HepG2 (cell line): ENCODE data around the gene ALOXE3. TPM values are rescaled to one million over a fixed set of nuclear protein-coding genes. Genes with fewer than 3 reads are reported as not detected.

ENCODE experiments used
- ATAC-seq: fragments of 200-7000 bp; cut with Tn5 transposase; 3 replicates; pipeline ENCODE4 v1.9.1; 2020; ENCODE audit warnings: mild to moderate bottlenecking, moderate library complexity
- BruUV-seq: library from RNA; stranded (reverse); fragments of 400-500 nt; replicated peaks from 2 replicates; lab custom pipeline; 2021; lab: Mats Ljungman, UMichigan
- CTCF ChIA-PET: fragments of 300-600 bp; formaldehyde crosslinking; extraction: SDS; loops from one replicate; lab custom pipeline; 2021; ENCODE audit warnings: low total read pairs, inconsistent platforms, low intra/inter-chr PET ratio; lab: Yijun Ruan, JAX
- POLR2A ChIA-PET: fragments of 350-600 bp; sonication (Branson Sonifier 250); formaldehyde crosslinking; loops from one replicate; lab custom pipeline; 2020; ENCODE audit warnings: antibody characterized with exemption, inconsistent platforms; lab: Yijun Ruan, JAX
- DNase-seq: peaks from one replicate; pipeline ENCODE4 v3.0.0-alpha.2; 2015; ENCODE audit warnings: low spot score
- FAIRE-seq: peaks from 3 replicates; lab custom pipeline; 2011; peaks lifted over from hg19 to GRCh38; lab: Jason Lieb, UNC
- H2AFZ ChIP-seq: one replicate; pipeline ENCODE4 v1.6.1; 2011; ENCODE audit warnings: low read length, inconsistent platforms
- H3K27ac ChIP-seq: fragments of 300-600 bp; 3 replicates; pipeline ENCODE4 v1.8.0; 2011; ENCODE audit warnings: mixed run types, mild to moderate bottlenecking, mixed read lengths, low read length, inconsistent platforms; ENCODE audit not compliant: insufficient read depth; ENCODE audit errors: extremely low read length
- H3K27me3 ChIP-seq, 2 experiments: fragments of 200-600 bp in 1 of 2; 2 replicates in 1 of 2; 3 replicates in 1 of 2; pipeline versions ENCODE4 v1.6.0 to v1.8.0; 2011; ENCODE audit warnings: low read length in 2 of 2, mild to moderate bottlenecking in 2 of 2, moderate library complexity in 2 of 2, inconsistent platforms in 1 of 2; ENCODE audit not compliant: insufficient read depth in 2 of 2, control insufficient read depth in 1 of 2
- H3K36me3 ChIP-seq, 2 experiments: fragments of 200-600 bp in 1 of 2; replicated peaks in 1 of 2; 2 replicates in 1 of 2; 3 replicates in 1 of 2; pipeline versions ENCODE4 v1.5.1 to v1.8.0; 2011; ENCODE audit warnings: low read length in 2 of 2, inconsistent platforms in 1 of 2; ENCODE audit not compliant: insufficient read depth in 2 of 2, control insufficient read depth in 1 of 2
- H3K4me1 ChIP-seq: 2 replicates; pipeline ENCODE4 v1.5.1; 2012; ENCODE audit warnings: low read length, inconsistent platforms; ENCODE audit not compliant: insufficient read depth
- H3K4me2 ChIP-seq: 2 replicates; pipeline ENCODE4 v1.6.0; 2011; ENCODE audit warnings: low read depth, low read length, inconsistent platforms
- H3K4me3 ChIP-seq, 3 experiments: fragments of 200-600 bp in 1 of 3; sonication (generic), shearing (Covaris generic) in 1 of 3; replicated peaks in 1 of 3; 2 replicates each; pipeline ENCODE4 v1.5.1; 2011 to 2016; ENCODE audit warnings: low read length in 3 of 3, inconsistent platforms in 2 of 3, low read depth in 2 of 3, mild to moderate bottlenecking in 2 of 3, control low read depth in 1 of 3, mixed read lengths in 1 of 3; ENCODE audit not compliant: insufficient read depth in 1 of 3
- H3K79me2 ChIP-seq: one replicate; pipeline ENCODE4 v1.6.1; 2011; ENCODE audit warnings: low read length, inconsistent platforms; ENCODE audit not compliant: insufficient read depth
- H3K9ac ChIP-seq: 2 replicates; pipeline ENCODE4 v1.6.0; 2011; ENCODE audit warnings: mild to moderate bottlenecking, low read depth, low read length, inconsistent platforms; ENCODE audit not compliant: insufficient read depth
- H3K9me3 ChIP-seq: 2 replicates; pipeline ENCODE4 v1.5.1; 2012; ENCODE audit warnings: mild to moderate bottlenecking, low read length
- H4K20me1 ChIP-seq: 2 replicates; pipeline ENCODE4 v1.6.0; 2011; ENCODE audit warnings: inconsistent platforms, mild to moderate bottlenecking, low read length, moderate library complexity; ENCODE audit not compliant: insufficient read depth
- POLR2AphosphoS2 ChIP-seq: IDR thresholded peaks from 2 replicates; pipeline ENCODE4 v1.6.1; 2011; ENCODE audit warnings: low read depth, low read length, improper control_type of control experiment
- ZNF496 ChIP-seq: sonication (generic); formaldehyde crosslinking; IDR thresholded peaks from 2 replicates; pipeline ENCODE4 v1.8.1; 2023; ENCODE audit warnings: mild to moderate bottlenecking, moderate library complexity, missing genetic modification reagents; ENCODE audit not compliant: insufficient replicate concordance
- WGBS: methylation state at CpG from one replicate; pipeline ENCODE4 v1.1.6; 2017; ENCODE audit warnings: low lambda C conversion rate; 5-methylcytosine and 5-hydroxymethylcytosine counted together
- in situ Hi-C: cut with HindIII; loops from 2 replicates; pipeline ENCODE4 v1.10.0; 2017; ENCODE audit warnings: low pct_unique_long_range_greater_than_20kb; ENCODE audit not compliant: extremely low pct_ligation_motif_present
- intact Hi-C: fragments of 100-400 bp; cut with micrococcal nuclease; formaldehyde crosslinking; loops from one replicate; pipeline ENCODE4 v1.10.0; 2022; ENCODE audit not compliant: unreplicated experiment
- polyA plus RNA-seq, 8 experiments: library from polyadenylated mRNA; depleted of rRNA in 3 of 8; stranded (reverse) in 7 of 8; unstranded in 1 of 8; fragments of >200 nt; fragmentation: Illumina TruSeq in 4 of 8; extraction: Trizol in 4 of 8; gene quantifications; 2 replicates each; pipeline versions ENCODE4 v1.2.1 to v1.2.3, GENCODE V29; 2011 to 2016; ENCODE audit warnings: low read depth in 4 of 8, missing spikeins in 1 of 8, mixed read lengths in 1 of 8; ENCODE audit not compliant: insufficient read depth in 1 of 8
- total RNA-seq, 5 experiments: library from RNA; depleted of rRNA; stranded (reverse); fragments of >200 nt; fragmentation: Illumina TruSeq; extraction: Trizol; gene quantifications; 2 replicates each; pipeline ENCODE4 v1.2.3, GENCODE V29; 2016; ENCODE audit warnings: low read depth in 1 of 5
- TF ChIP-seq, protein P1 (sequence below): sonication (generic); formaldehyde crosslinking; IDR thresholded peaks from 2 replicates; pipeline ENCODE4 v1.8.1; 2023; ENCODE audit warnings: mild to moderate bottlenecking, missing genetic modification reagents
- TF ChIP-seq, protein P2 (sequence below): sonication (generic); formaldehyde crosslinking; IDR thresholded peaks from 2 replicates; pipeline ENCODE4 v1.5.0; 2020; ENCODE audit warnings: missing genetic modification reagents

ALOXE3 gene
- total and polyA plus RNA-seq, 2 of the 13 experiments (the other 11 are each of a cell fraction or from before 2014, with no cell fraction given) = 0.07 TPM; not detected in 1

DNA sequence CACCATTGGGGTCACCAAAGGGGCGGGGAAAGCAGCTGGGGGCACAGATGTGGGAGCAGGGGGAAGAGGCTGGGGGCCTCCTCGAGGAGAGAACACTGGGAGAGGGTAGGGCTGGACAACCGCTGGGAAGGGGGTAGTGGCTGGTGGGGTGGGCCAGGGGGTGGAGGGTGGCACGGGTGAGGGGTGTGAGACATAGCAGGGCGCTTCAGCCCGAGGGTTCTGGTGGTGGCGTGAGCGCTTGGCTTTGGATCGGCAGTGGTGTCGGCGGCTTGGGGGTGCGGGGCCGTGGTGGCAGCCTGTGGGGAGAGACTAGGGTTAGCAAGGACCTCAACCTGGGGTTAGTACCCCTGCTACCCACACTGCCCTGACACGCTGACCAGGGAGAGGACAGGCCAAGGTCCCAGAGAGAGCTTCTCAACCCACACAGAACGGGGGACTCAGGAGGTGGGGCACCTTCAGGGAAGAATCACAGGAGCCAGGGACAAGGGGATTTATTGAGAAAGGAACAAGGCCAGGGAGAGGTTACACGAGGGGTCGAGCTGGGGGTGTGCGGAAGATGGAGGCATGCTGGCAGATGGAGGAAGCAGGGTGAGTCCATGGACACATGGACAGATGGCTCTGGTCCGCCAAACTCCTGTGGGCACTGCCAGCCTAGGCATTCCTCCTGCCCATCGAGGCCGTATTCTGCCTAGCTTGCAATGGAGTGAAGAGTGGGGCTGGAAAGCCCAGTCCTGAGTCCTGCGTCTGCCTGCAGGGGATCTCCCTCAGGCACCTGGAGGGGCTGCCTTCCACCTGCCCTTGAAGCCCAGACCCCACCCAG is 25.5 kb upstream of the ALOXE3 start:
- no TSS peak for BruUV-seq

More for the DNA sequence above, 25.5 kb upstream of the ALOXE3 start:
- H3K79me2 ChIP-seq = no peaks in the 10 kb centered on the region
- CTCF ChIA-PET = no interaction called here
- H3K4me3 ChIP-seq = no peak overlapping the region
- intact Hi-C loops (no loop called here), in situ Hi-C loops (no loop called here)
- H3K27ac ChIP-seq = no peak overlapping the region
- H3K36me3 ChIP-seq = peaks cover 18 to 37% of the 10 kb centered on the region in 2 experiments; a peak in 4 of 5 replicates
- no peak for DNase-seq
- no peaks in the 10 kb centered on the region; a peak in 1 of 5 replicates for H3K27me3 ChIP-seq
- no peak for FAIRE-seq
- no peak overlapping the region for H3K9ac ChIP-seq
- TF ChIP-seq ZNF496 = no peak
- TF ChIP-seq, protein P1, sequence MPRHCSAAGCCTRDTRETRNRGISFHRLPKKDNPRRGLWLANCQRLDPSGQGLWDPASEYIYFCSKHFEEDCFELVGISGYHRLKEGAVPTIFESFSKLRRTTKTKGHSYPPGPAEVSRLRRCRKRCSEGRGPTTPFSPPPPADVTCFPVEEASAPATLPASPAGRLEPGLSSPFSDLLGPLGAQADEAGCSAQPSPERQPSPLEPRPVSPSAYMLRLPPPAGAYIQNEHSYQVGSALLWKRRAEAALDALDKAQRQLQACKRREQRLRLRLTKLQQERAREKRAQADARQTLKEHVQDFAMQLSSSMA = no peak
- 0 out of 2 replicates have a peak, but pooled peaks have one; percentile 22 for TF ChIP-seq POLR2AphosphoS2
- TF ChIP-seq, protein P2, sequence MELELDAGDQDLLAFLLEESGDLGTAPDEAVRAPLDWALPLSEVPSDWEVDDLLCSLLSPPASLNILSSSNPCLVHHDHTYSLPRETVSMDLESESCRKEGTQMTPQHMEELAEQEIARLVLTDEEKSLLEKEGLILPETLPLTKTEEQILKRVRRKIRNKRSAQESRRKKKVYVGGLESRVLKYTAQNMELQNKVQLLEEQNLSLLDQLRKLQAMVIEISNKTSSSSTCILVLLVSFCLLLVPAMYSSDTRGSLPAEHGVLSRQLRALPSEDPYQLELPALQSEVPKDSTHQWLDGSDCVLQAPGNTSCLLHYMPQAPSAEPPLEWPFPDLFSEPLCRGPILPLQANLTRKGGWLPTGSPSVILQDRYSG (CRISPR knock-in tag) = no peak
- no peak overlapping the region for H2AFZ ChIP-seq
- POLR2A ChIA-PET = no interaction called here
- WGBS = 90% methylated on average over 19 of the region's 22 CpGs
- H4K20me1 ChIP-seq = 0 out of 2 replicates have a peak, but pooled peaks cover 3% of the 10 kb centered on the region
- peaks cover 9% of the 10 kb centered on the region; the same call in 1 of the 2 replicates for H3K4me1 ChIP-seq
- no peak overlapping the region for H3K4me2 ChIP-seq
- ATAC-seq = no peak
- H3K9me3 ChIP-seq = no peaks in the 10 kb centered on the region
